GM20000 (cell line): ENCODE measurements around the gene SPATA4.

Experiments
- DNase-seq: peaks from one replicate; pipeline ENCODE4 v3.0.0; 2012; ENCODE audit warnings: low spot score
- TF ChIP-seq, protein P1 (sequence below): IDR thresholded peaks from 2 replicates; pipeline ENCODE4 v1.5.1; 2012; ENCODE audit warnings: mild to moderate bottlenecking, control low read depth; ENCODE audit errors: extremely low read depth, missing control alignments

The SPATA4 gene

DNA sequence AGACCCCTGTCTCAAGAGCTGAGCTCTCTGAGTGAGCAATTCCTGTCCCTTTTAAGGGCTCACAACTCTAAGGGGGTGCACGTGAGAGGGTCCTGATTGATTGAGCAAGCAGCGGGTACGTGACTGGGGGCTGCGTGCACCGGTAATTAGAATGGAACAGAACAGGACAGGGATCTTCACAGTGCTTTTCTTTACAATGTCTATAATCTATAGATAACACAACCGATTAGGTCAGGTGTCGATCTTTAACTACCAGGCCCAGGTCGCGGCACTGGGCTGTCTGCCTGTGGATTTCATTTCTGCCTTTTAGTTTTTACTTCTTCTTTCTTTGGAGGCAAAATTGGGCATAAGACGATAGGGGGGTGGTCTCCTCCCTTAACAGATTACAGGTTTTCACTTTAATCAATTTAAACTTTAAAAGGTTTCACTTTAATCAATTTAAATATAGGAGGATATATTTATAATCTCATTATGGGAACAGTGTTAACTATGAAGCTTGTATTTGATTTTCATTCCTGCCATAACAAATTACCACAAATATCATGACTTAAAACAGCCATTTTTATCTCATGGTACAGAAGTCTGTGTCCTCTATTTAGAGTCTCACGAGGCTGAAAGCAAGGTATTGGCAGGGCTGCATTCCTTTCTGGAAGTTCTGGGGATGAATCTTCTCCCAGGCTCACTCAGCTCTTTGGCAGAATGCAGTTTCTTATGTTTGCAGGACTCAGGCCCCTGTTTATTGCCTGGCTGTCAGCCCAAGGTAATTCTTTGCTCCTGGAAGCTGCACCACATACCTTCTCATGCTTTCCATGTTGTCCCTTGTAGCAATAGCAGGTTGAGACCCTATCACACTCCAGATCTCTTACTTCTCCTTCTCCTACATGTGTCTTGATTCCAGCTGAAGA, 5.2 kb downstream of the SPATA4 start:
- TF ChIP-seq, protein P1, sequence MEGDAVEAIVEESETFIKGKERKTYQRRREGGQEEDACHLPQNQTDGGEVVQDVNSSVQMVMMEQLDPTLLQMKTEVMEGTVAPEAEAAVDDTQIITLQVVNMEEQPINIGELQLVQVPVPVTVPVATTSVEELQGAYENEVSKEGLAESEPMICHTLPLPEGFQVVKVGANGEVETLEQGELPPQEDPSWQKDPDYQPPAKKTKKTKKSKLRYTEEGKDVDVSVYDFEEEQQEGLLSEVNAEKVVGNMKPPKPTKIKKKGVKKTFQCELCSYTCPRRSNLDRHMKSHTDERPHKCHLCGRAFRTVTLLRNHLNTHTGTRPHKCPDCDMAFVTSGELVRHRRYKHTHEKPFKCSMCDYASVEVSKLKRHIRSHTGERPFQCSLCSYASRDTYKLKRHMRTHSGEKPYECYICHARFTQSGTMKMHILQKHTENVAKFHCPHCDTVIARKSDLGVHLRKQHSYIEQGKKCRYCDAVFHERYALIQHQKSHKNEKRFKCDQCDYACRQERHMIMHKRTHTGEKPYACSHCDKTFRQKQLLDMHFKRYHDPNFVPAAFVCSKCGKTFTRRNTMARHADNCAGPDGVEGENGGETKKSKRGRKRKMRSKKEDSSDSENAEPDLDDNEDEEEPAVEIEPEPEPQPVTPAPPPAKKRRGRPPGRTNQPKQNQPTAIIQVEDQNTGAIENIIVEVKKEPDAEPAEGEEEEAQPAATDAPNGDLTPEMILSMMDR = no peak
- no peak for DNase-seq

DNA sequence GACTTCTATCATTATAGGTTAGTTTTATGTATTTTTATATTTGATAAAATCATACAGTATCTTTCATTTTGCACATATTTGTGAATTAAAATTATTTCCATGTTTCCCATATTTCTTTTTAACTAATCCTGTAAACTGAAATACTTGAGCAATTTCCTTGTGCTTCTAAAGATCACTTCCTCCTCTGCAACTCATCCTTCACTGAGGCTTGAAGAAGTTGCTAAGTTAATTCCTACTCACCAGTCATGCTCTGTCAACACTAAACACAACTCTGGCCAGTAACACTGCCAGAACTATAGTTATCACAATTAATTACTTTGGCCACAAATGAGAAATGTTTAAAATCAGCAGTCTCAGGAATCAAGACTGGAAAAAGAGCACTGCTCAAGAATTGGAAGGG, 6.7 kb downstream of the SPATA4 start:
- TF ChIP-seq, protein P1 = no peak
- DNase-seq = no peak

DNA sequence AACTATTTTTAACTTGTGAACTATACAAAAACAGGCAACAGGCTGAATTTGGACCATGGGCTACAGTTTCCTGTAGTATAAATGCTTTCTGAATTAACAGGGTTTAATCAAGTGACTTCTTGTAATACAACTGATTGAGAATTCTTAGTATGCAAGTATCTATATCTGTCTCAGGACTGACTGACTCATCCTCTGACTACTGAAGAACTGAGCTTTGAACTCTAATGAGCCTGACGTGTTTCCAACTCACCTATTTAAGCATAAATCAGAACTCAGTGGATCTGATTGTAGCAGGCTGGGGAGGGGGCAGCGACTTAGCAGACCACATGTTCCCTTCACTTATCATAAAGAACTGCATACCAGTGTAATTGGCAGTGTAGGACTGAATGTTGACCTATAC, 7.8 kb downstream of the SPATA4 start:
- TF ChIP-seq, protein P1 = no peak
- DNase-seq = no peak

DNA sequence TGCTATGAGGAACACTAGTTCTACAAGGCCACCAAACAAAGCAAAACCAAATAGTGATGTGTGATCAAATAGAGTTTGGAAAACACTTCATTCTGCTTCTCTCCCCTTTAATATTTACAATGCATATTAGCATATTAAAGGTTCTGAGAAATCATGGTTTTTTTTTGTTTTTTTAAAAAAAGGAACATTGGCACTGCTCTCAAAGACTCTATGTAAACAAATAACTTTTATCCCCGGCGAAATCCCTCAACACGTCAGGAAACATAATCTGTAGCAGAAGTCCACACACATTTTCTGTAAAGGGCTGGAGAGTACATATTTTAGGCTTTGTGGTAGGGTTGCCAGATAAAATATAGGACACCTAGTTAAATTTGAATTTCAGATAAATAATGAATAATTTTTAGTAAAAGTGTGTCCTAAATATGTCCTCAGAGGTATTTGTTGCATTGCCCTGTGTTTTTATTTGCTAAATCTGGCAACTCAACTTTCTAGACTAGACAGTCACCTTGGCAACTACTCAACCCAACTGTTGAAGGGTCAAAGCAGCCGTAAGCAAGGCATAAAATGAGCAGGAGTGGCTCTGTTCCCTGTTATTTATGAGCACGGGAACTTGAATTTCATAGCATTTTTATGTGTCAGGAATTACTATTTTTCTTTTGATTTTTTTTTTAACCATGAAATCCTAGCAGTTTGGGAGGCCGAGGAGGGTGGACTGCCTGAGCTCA, 8.6 kb downstream of the SPATA4 start:
- no peak for DNase-seq
- TF ChIP-seq, protein P1 = no peak

DNA sequence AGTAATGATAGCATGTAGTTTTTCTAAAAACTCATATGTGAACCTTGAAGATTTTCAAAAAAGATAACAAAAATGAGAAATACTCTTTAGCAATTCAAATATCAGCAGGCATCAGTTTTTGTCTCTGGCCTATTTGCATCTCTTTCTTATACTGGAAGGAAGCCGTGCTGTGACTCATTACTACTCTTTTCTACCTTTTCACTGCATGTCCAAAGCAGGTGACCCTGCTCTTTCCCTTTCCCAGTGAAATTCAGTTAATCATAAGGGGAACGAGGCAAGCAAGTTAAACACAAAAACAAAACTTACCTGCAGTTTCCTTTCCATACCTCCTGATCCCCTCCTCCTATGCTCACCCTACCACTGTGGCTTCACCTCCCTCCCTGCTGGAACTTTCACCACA, 9.3 kb downstream of the SPATA4 start:
- no peak for DNase-seq
- TF ChIP-seq, protein P1 = no peak

DNA sequence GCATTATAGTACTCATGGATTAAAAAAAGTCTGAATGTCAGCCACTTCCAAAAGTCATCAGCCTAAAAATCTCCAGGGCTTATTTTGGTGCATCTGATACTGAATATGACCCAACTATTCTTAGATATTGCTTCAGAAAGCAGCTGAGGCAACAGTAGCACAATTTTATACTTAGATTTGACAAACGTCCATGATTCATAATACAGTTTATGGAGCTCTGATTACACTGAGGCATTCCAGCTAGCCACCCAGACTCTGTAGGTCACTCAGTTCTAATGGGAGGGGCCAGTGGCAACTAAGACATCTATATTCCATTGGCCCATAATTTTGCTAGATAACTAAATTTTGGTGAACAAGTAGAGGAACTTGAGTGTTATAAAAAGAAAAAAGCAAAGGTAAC, 10.3 kb downstream of the SPATA4 start:
- TF ChIP-seq, protein P1 = no peak
- no peak for DNase-seq

DNA sequence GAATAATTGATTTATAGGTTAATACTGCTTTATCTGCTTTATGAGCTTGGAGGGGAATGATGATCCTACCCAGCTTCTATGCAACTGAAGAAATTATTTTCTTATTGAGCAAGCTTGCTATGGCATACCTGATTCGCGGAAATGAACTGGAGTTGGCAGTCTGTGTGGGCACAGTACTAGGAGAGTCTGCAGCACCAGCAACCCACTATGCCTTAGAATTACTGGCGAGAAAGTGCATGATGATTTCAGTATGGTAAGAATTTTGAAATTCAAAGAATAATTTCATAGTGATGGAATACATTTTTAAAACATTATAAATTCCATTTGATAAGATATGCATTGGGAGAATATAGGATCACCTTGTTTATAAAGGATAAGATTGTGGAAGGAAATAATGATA, 32.3 kb downstream of the SPATA4 start:
- TF ChIP-seq, protein P1 = no peak
- no peak for DNase-seq
